IPS-NIHi7 (cell line): ENCODE measurements around the gene RASEF.
A peak's percentile ranks its signal among the peaks of the same experiment; 100 is the strongest.

Experiments
- DNase-seq: peaks from one replicate; pipeline ENCODE4 v3.0.0; 2012; ENCODE audit warnings: mixed read lengths; ENCODE audit errors: extremely low spot score

Gene RASEF

DNA sequence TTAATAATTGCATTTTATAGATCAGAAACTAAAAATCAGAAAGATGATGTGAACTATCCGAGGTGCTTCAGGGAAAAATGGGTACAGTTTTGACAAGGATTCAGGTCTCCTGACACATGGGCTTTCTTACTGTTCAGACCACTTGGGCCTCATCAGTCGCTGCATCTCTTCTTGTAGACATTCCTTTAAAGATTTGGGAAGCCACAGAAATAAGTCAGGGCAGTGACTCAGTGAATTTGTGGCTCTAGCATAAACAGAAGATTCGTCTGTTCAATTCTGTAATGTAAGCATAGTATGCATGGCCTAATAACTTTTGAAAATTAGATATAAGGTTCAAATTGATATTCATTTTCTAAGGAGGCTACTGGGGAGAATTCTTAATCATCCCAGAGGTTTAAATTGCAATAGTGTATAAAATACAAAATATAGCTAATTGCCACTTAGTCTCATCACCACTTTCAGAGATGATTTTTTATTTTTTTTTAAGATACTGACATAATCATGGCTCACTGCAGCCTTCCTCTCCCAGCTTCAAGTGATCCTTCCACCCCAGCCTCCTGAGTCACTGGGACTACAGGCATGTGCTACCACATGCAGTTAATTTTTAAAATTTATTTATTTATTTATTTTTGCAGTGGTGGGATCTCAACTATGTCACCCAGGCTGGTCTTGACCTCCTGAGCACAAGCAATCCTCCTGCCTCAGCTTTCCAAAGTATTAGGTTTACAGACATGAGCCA, 48.9 kb downstream of the RASEF start:
- DNase-seq = no peak

DNA sequence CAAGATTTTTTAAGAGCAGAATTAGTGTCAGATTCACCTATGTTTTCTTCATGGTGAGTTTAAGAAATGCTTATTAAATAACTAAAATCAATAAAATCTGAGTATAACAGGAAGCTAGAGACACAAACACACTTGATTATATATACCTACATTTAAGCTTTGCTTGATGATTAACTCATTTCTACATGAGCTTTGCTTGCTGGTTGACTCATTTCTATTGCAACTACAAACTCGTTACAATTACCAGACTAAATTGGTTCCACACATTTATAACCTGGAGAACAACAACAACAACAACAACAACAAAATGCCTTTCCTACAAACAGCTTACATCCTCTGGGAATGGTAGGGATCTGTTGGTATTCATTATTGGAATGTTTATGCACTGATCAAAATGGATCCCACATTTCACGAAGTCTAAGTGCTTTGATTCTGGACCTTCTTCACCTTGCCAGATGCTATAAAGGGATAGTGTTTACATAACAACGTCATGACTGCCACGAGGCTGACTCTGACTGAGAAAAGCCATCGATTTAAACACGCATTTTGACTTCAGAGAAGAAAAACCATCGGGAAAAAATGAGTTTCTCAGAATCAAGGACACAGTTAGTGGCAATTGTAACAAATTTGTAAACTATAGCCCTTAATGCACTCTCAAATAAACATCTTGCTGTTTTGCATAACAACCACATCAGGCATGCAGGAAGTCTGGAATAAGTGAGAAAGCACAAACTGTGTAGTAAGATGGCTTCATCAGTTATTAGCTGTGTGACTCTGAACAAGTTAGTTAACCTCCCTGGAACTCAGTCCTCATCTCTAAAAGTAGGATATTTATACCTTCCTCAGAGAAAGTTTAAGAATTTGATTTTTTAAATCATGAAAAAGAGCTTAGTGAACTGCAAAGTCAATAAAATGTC, 49.8 kb downstream of the RASEF start:
- DNase-seq = no peak

- no peak for DNase-seq
Observed at GRCh38 chr9:83012168-83012921, 50.6 kb downstream of the RASEF start.

- no peak for DNase-seq
Observed at GRCh38 chr9:83011611-83012010, 51.3 kb downstream of the RASEF start.

- DNase-seq = no peak
Observed at GRCh38 chr9:83007521-83008300, 55.2 kb downstream of the RASEF start.

GRCh38 chr9:83006378-83006777, 56.6 kb downstream of the RASEF start:
- DNase-seq = no peak

DNA sequence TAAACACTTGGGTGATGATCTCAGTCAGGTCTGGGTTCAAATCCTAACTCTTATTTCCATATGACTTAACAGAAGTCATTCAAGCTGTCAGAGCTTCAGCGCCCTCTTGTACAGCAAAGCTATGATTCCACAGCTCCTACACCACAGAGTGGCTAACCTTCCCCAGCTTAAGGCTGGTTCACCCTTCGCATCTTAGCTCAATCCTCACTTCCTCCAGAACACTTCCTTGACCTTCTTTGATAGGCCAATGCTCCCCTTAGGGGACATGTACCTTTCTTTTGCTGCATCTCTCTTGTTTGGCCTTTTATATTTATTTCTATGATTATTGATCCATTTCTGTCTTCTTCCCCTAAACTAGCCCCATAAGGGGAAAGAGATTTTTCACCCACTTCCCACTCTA, 57.0 kb downstream of the RASEF start:
- DNase-seq = no peak

- DNase-seq = no peak
Observed at GRCh38 chr9:83005361-83005760, 57.6 kb downstream of the RASEF start.

DNA sequence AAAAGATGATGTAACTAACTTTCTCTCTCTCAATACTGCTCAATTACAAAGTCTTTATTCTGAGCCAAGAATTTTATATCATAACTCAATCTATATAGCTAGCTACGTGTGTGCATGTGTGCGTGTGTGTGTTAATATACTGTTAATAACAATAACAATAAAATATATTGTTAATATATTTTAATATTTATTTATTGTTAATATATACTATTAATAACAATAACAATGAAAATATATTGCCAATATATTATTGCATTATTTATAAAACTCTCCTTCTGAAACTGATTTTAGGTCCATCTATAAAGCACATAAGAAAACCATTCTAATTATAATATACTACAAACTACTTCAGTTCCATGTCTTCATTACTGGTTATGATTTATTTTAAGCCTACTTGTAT, 60.6 kb downstream of the RASEF start:
- DNase-seq = no peak

- no peak for DNase-seq
Observed at GRCh38 chr9:83000765-83001164, 62.2 kb downstream of the RASEF start.

DNA sequence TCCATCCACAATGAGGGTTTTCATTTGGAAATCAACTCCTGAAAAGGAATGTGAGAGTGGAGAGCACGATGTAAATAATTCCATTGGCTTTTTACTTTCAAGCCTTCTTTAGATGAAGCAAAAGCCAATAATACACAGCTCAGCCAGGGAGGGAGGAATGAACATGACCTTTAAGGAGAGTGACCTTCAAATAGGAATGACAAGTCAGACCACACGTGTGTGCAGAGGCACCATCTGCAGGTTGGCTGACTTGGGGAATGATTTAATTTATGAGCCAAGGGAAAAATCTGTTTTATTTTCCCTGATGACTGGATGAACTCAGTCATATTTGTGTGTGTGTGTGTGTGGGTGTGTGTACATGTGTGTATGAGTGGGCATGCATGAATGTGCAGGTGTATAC, 64.5 kb downstream of the RASEF start:
- DNase-seq = no peak

- no peak for DNase-seq
Observed at GRCh38 chr9:82997476-82998140, 65.3 kb downstream of the RASEF start.

DNA sequence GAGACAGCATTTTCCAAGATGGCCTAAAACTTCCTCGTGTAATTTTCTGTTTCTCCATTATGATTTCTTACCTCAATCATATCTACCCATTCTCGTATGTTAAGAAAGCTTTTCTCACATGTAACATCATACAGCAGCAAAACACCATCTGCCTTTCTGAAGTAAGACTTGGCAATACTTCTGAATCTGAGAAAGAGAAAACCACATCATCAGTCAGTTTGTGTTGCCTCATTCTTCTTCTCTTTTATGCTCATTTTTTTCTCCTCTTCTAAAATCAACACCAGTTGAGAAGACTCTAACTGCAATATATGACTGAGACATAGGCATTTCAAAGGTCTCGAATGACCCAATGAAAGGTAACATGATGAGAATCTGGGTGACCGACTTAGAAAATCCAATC, 66.0 kb downstream of the RASEF start:
- DNase-seq = no peak

- DNase-seq = no peak
Observed at GRCh38 chr9:82993856-82994605, 68.9 kb downstream of the RASEF start.

DNA sequence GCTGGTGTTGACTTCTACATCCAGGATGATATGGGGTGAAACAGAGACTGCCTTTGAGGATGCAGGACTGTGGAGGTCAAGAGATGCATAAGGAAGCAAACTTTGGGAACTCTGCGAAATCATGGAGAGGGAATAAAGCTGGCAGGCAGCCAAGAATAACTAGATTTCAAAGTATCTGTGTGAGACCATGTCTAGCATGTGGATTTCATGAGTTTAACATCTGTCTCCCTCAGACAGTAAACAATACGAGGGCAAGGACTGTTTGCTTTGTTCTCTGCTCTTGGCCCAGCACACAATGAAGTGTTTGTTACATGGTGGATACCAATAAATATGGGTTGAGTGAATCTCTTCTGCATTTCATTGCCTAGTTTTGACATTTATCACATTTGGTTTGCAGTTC, 71.3 kb downstream of the RASEF start:
- no peak for DNase-seq

DNA sequence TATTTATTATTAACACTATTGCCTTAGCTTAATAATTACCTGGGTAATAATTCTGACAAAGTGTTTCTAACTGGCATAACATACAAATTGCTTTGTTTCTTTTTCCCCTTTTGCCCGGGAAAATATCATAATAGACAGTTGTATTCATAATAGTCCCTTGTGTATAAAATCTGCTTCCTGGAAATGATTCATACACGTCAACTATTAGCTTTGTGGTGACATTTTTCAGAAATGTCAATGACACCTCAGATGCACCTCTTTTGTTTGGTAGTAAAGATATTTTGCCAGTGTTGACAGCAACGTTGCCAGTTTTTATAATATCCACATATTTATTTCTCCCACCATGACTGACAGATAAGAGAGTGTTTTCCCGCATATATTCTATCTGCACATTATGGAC, 73.0 kb downstream of the RASEF start:
- no peak for DNase-seq

DNA sequence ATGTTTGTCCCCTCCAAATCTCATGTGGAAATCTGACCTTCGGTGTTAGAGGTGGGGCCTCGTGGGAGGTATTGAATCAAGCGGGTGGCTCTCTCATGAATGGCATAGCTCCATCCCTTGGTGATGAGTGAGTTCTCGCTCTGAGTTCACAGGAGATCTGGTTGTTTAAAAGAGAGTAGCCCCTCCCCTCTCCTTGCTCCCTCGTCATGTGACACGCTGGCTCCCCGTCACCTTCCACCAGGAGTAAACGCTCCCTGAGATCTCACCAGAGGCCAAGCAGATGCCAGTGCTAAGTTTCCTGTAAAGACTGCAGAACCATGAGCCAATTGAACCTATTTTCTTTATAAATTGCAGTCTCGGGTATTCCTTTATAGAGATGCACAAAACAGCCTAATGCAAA, 74.5 kb downstream of the RASEF start:
- peak; percentile 13 for DNase-seq

GRCh38 chr9:82987370-82988189, 75.4 kb downstream of the RASEF start:
- no peak for DNase-seq

DNA sequence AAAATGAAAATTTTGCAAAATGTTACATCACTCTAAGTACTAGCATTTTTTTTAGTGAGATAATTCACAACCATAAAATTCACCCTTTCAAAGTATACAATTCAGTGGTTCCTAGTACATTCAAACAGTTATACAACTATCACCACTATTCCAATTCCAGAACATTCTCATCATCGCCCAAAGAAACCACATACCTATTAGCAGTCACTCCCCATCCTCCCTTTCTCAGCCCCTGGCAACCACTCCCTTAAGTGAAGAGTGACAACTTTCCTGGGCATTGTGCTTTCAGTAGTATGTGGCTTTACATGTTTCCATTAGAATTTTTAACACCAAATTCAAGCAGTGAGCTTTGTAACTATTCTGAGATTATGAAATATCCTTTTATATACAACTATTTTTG, 81.4 kb downstream of the RASEF start:
- DNase-seq = no peak
